HG03103 (cell line): ENCODE measurements around the gene SPAG16.
A peak's percentile ranks its signal among the peaks of the same experiment; 100 is the strongest.

Experiments
- ATAC-seq: cut with Tn5 transposase; IDR thresholded peaks from one replicate; pipeline ENCODE4 v1.9.1; 2021; ENCODE audit warnings: low read depth; ENCODE audit not compliant: unreplicated experiment

The SPAG16 gene

GRCh38 chr2:213524164-213524563, 239.9 kb downstream of the SPAG16 start:
- no peak for ATAC-seq

DNA sequence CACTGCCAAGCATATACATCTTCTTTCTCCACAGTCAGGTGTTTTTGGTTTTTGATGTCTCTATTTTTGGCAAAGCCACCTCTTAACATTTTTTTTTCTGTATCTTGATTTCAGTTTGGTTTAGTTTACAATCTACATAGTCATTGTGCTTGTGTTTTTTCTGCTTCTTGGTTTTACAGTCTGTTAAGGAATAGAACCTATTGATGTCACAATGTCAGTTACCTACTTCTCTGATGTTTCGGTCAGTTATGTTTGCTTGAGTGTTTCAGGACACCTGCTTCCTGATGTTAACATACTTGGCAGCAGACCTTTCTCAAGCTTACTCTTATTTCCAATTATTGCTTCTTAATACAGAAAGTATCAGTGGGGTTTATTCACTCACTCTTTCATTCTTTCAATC, 253.3 kb downstream of the SPAG16 start:
- peak; percentile 63 for ATAC-seq

DNA sequence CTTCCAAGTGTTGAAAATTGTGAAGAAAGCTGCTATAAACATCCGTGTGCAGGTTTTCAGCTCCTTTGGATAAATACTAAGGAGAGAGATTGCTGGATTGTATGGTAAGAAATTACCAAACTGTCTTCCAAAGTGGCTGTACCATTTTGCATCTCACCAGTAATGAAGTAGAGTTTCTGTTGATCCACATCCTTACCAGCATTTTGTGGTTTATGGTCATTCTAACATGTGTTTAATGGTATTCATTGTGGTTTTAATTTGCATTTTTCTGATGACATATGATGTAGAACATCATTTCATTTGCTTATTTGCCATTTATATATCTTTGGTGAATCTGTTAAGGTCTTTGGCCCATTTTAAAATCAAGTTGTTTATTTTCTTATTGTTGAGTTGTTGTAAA, 260.7 kb downstream of the SPAG16 start:
- ATAC-seq = no peak

- ATAC-seq = no peak
Measured at GRCh38 chr2:213545481-213545880, 261.2 kb downstream of the SPAG16 start.

GRCh38 chr2:213545964-213546475, 261.8 kb downstream of the SPAG16 start:
- no peak for ATAC-seq

DNA sequence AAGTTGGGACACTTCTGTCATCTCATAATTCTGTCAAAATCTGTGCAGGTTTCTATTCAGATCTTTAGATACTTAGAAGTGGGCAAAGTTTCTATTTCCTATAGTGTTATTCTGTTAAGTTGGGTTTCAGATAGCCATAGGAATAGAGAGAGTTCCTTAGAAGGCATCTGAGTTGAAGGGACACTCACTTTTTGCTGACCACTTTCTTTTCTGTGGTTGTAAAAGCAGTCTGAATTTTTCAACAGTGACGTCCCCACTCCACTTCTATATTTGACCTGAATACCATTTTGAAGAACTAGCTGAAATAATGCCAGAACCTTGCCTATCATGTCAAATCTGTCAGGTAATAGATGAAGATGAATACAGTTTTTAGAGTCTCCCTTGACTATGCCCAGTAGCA, 267.3 kb downstream of the SPAG16 start:
- ATAC-seq = no peak

DNA sequence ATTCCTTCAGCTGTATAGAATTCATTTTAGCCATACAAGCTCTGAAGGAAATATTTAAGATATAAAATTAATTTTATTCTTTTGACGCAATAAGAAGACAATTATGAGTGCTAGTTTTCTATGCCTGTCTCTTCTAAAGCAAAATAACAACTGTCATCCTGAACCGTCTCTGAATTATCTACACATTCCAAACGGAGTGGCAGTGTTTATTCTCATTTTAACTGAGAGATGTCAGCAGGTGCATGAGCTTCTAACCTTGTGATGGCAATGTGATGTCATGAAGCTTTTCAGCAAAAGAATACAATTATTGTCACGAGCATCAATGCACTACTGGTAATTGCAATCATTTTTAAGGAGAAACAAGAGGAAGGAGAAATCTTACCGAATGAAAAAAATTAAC, 274.8 kb downstream of the SPAG16 start:
- no peak for ATAC-seq

DNA sequence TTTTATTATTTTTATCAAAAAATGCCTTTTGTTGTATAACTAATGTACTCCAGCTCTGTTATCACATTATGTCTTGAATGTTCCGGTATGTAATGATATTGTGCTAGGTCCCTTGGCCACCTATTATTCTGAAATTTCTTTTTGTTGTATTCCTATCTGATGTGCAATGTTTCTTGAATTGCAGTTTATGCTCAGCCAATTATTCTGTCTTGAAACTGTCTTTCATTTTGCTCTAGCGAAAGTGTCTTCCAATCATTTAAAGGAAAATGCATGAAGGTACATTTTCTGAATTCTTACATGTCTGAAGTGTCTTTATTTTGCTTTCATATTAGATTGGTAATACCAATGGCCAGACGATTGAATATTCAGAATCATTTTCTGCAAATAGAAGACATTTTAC, 277.5 kb downstream of the SPAG16 start:
- ATAC-seq = no peak

DNA sequence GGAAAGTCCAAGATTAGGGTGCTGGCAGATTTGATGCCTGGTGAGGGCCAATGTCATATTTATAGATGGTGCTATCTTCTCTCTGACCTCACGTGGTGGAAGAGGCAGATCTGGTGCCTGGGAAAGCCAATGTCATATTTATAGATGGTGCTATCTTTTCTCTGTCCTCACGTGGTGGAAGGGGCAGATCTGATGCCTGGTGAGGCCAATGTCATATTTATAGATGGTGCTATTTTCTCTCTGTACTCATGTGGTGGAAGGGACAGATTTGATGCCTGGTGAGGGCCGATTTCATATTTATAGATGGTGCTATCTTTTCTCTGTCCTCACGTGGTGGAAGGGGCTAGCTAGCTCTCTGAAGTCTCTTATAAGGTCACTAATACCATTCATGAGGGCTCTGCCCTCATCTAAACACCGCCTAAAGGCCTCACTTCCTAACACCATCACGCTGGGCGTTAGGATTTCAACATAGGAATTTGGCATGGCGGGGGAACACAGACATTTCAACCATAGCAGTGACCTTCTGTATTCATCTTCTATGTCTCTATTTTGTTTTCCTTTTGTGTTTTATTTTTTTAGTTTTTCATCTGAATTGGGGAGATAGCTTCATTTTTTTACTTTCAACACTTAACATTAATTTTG, 278.4 kb downstream of the SPAG16 start:
- ATAC-seq = no peak

- no peak for ATAC-seq
Measured at GRCh38 chr2:213566846-213567245, 282.6 kb downstream of the SPAG16 start.

GRCh38 chr2:213609570-213610170, 325.4 kb downstream of the SPAG16 start:
- no peak for ATAC-seq

DNA sequence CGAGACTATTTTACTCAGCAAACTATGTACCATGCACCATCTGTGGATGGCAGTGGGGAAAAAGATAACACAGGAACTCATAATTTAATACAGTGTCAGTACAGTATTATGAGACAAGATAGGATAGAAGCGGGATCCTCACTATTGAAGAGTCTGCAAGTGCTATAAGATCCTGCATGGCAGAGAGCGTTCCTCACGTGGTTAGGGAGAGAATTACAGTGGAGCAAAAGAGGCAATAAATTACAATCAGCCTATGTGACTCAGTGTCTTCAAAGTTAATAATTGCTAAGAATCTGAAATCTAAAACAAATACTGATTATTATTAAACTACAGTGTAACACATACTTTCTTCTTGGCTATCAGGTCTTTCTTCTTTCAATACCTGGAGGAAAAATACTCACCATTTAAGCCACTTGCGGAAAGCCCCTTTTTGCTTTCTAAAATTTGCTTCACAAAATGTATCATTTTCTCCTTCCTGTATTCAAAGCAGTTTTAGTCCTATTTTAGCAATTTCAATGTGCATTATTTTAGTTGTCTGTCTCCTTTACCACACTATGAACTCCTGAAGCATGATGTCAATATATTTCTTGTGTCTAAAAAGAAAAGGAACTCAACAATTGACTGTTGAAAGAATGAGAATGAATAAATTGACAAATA, 342.9 kb downstream of the SPAG16 start:
- no peak for ATAC-seq

- no peak for ATAC-seq
Measured at GRCh38 chr2:213627835-213628460, 343.7 kb downstream of the SPAG16 start.

GRCh38 chr2:213640738-213641425, 356.6 kb downstream of the SPAG16 start:
- no peak for ATAC-seq

- ATAC-seq = no peak
Measured at GRCh38 chr2:213644926-213645325, 360.7 kb downstream of the SPAG16 start.

DNA sequence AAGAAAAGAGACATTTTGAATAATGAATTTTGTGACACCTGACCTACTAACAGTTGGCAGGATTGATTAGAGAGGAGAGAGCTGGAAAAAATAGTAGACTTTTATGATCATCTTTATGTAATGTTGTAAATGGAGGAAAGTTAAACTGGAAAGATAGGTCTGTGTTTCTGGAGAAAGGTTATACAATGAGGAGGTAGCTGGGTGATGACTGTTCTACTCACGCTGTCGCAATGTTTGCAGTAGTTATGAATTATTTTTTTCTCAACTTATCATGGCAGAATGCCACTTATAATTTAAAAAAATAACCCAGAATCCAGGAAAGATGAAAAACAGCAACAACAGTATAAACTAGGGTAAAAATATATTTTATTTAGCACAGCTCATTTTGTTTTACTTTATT, 364.9 kb downstream of the SPAG16 start:
- no peak for ATAC-seq

- no peak for ATAC-seq
Measured at GRCh38 chr2:213664817-213665216, 380.6 kb downstream of the SPAG16 start.

- no peak for ATAC-seq
Measured at GRCh38 chr2:213669657-213670056, 385.4 kb downstream of the SPAG16 start.

DNA sequence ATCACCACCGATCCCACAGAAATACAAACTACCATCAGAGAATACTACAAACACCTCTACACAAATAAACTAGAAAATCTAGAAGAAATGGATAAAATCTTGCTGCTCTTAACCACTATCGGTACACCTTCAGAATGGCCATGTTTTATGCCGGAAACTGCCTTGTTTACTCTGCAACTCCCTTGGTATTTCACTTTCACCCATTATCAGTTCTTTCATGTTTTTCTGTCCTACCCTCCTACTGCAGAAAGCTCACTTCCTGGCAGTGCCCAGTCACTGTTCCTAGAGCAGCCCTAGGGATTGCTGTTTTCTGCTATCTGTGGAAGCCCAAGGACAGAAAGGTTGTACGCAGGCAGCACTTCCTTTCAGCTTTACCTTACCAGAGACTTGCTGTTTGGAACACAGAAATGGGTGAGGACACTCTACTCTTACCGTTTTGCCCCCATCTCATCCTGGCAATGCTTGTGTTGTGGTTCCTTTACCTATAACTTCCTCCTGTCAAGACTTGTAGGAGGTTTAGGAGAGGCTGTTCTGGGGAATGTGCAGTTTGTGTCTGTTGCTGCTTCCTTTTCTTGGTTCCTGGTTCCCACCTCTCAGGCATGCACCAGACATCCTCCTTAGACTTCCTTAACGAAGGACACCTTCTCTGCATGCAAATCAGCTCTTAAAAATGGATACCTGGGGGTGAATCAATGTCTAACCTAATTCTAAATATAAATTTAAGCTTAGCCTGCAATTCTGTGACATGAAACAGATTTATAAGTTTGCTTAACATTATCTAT, 394.4 kb downstream of the SPAG16 start:
- ATAC-seq = peak; percentile 69

DNA sequence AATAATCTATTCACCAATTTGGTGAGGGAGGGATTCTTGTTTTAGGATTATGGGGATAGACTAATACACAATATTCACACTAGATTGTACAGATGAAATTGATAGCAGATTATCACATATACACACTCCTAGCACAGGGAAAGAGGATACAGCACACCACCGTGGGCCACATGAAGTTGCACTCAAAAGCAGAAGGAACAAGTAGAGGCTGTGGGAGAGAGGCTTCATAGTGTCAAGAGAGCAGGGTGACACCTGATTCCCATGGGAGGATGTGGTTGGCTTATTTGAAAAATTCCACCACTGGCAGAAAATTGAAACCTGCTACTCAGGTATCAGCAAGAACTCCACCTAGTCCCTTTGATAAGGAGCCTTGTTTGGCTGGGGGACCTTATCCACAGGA, 395.6 kb downstream of the SPAG16 start:
- ATAC-seq = no peak
